CD4-positive, alpha-beta T cell treated with Interleukin-15 for 4 hours (primary cell): ENCODE data around the gene ARHGAP5.

Source experiments
- DNase-seq: peaks from one replicate; pipeline ENCODE4 v3.0.0-alpha.2; 2020; ENCODE audit warnings: low spot score

The ARHGAP5 gene

GRCh38 chr14:32185097-32185496, 108.0 kb downstream of the ARHGAP5 start:
- DNase-seq = no peak

- DNase-seq = no peak
Observed at GRCh38 chr14:32186248-32186647, 109.1 kb downstream of the ARHGAP5 start.

GRCh38 chr14:32189811-32190210, 112.7 kb downstream of the ARHGAP5 start:
- DNase-seq = no peak

GRCh38 chr14:32190673-32191072, 113.6 kb downstream of the ARHGAP5 start:
- DNase-seq = no peak

- no peak for DNase-seq
Observed at GRCh38 chr14:32192712-32193373, 115.7 kb downstream of the ARHGAP5 start.

GRCh38 chr14:32193532-32193931, 116.4 kb downstream of the ARHGAP5 start:
- no peak for DNase-seq

GRCh38 chr14:32195636-32196035, 118.5 kb downstream of the ARHGAP5 start:
- DNase-seq = no peak

- no peak for DNase-seq
Observed at GRCh38 chr14:32197919-32198318, 120.8 kb downstream of the ARHGAP5 start.

GRCh38 chr14:32200368-32201192, 123.5 kb downstream of the ARHGAP5 start:
- no peak for DNase-seq

GRCh38 chr14:32201193-32201815, 124.2 kb downstream of the ARHGAP5 start:
- peak; percentile 77 for DNase-seq

- DNase-seq = peak; percentile 21
Observed at GRCh38 chr14:32201816-32202490, 124.8 kb downstream of the ARHGAP5 start, which contains the start of gene RNU6-7. RNU6-7 (plus strand) TSS chr14:32202045.

GRCh38 chr14:32202491-32202997, 125.4 kb downstream of the ARHGAP5 start:
- DNase-seq = no peak

GRCh38 chr14:32202998-32203882, 126.1 kb downstream of the ARHGAP5 start, which contains the start of gene RNU6-8:
RNU6-8 (minus strand) TSS chr14:32203269.
- peak; percentile 86 for DNase-seq

GRCh38 chr14:32203928-32204357, 126.8 kb downstream of the ARHGAP5 start:
- DNase-seq = peak; percentile 10

GRCh38 chr14:32205554-32205953, 128.4 kb downstream of the ARHGAP5 start:
- DNase-seq = no peak

- no peak for DNase-seq
Observed at GRCh38 chr14:32205984-32206383, 128.9 kb downstream of the ARHGAP5 start.

GRCh38 chr14:32206552-32206951, 129.4 kb downstream of the ARHGAP5 start:
- DNase-seq = no peak

- DNase-seq = no peak
Observed at GRCh38 chr14:32208490-32208889, 131.4 kb downstream of the ARHGAP5 start.
